Measurements from ENCODE around the gene ACER3. TPM values are rescaled to one million over a fixed set of nuclear protein-coding genes. Genes with fewer than 3 reads are reported as not detected.
"Not testable (repeated sequence)": the region's sequence is repeated elsewhere in the genome, so short reads cannot be mapped to it uniquely, and the experiment has no call there.

ACER3 gene
- total RNA-seq, 2 experiments from 2014 or later, result 10.4 to 13.2 TPM

DNA sequence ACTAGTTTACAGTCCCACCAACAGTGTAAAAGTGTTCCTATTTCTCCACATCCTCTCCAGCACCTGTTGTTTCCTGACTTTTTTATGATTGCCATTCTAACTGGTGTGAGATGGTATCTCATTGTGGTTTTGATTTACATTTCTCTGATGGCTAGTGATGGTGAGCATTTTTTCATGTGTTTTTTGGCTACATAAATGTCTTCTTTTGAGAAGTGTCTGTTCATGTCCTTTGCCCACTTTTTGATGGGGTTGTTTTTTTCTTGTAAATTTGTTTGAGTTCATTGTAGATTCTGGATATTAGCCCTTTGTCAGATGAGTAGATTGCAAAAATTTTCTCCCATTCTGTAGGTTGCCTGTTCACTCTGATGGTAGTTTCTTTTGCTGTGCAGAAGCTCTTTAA is 33.7 kb upstream of the ACER3 start:
- H3K4me3 Mint-ChIP-seq; H3K36me3 Mint-ChIP-seq; POLR2A ChIA-PET; DNase-seq; ATAC-seq (ENCODE audit: low read depth); H3K27ac Mint-ChIP-seq: not testable (repeated sequence)
- Mint-ChIP-seq H3K9me3 (peaks cover 11% of the 10 kb centered on the region), H3K27me3 (peaks cover 17% of the 10 kb centered on the region), H3K4me1 (peaks cover 26% of the 10 kb centered on the region)

DNA sequence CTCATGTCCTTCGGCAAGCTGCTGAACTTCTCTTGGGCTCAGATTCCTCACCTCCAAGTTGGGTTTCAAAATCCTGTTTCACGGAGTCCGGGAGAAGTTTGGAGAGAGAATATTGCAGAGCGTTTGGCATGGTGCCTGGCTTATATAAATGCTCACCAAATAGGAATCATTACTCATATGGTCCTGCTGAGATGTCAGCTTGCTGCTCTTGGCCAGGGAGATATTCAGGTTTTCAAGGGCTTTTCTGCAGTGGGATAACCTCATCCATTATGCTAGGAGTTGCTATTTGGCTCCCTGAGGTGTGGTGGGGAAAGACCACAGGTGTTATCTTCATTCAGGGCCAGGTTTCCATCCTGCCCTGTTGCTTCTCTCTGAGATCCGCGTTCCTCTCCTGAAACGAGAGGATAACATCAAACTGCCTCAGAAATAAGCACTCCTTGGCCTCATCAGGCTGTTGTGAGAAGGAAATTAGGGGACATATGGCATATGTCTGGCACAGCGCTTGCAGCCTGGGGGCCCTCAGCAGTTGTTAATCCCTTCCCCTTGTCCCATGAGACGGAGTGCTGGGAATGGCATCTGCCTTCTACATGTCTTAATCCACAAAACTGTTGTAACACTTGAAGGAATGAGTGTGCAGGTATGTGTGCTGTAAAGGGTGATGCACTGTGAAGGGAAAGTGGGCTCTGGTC is 29.9 kb upstream of the ACER3 start:
- Mint-ChIP-seq H3K4me1 (peaks cover 4% of the 10 kb centered on the region), H3K4me3 (no peak overlapping the region), H3K27ac (no peak overlapping the region), H3K9me3 (peaks cover 3% of the 10 kb centered on the region), H3K36me3 (peaks cover 3% of the 10 kb centered on the region), H3K27me3 (peaks cover 16% of the 10 kb centered on the region)
- ATAC-seq (ENCODE audit: low read depth) (no peak), DNase-seq (no peak)
- POLR2A ChIA-PET, result no interaction called here

DNA sequence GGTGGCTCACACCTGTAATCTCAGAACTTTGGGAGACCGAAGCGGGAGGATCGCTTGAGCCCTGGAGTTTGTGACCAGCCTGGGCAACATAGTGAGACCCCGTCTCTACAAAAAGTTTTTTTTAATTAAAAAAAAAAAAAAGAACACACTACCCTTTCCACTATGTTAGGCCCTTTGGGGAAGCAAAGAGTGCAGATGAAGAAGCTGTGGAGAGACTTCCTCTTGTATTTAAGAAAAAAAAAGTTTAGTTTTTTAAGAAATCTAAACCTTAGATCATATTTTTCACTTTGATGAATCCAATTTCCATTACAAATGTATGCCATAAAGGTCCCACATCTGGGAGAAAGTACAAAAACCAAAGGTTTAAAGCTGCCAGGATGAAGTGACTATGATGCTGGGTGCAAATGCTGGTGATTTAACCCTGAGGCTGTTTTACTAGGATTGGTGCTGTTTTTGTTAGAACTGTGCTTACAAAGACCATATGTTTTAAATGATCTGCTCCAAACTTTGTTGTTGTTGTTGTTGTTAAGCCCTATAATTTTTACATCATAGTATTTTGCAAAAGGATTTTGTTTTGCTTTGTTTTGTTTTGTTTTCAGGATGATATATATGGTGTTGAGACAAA is 28.9 kb upstream of the ACER3 start:
- Mint-ChIP-seq H3K27me3 (peaks cover 16% of the 10 kb centered on the region), H3K36me3 (no peaks in the 10 kb centered on the region), H3K9me3 (no peaks in the 10 kb centered on the region), H3K27ac (no peak overlapping the region), H3K4me1 (no peaks in the 10 kb centered on the region), H3K4me3 (no peak overlapping the region)
- POLR2A ChIA-PET, result interaction anchor here (0.7 kb wide), 1 partner anchor 34 kb away, joined by 3 read pairs; no protein-coding TSS in a partner anchor
- DNase-seq, result no peak
- ATAC-seq (ENCODE audit: low read depth), result no peak

DNA sequence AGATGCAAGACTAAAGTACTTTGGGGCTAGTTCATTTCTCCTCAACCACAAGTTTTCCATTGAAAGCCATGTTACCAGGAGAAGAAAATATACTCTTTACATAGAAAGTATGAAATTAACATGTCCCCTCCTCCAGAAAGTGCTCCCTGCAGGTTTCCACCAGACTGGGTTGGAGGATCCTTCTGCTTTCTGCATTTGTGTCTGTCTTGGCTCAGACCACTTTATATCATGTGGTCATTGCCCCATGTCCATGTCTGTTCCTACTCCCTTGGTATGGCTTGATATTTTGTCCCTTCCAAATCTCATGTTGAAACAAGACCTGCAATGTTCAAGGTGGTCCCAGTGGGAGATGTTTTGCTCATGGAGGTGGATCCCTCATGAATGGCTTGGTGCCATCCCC is 28.4 kb upstream of the ACER3 start:
- POLR2A ChIA-PET, result no interaction called here

DNA sequence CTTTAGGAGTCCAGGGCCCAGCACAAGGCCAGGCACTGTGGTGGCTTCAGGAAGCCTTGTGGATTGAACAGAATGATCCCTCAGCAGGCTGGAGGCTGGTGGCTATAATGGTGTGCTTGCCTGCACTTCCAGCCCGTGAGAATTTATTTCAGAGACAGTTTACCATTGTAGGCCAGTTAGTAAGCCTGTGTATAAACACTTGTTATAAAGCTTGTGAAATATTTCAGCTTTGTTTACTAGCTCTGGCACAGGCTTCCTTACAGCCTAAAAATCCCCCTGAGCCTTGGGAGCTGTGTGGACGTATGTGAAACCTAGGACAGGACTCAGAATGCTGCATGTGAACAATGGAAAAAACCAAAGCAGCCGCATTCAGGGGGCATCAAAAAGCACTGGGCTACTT is 26.6 kb upstream of the ACER3 start:
- no peaks in the 10 kb centered on the region for H3K4me1 Mint-ChIP-seq
- ATAC-seq (ENCODE audit: low read depth) (no peak), DNase-seq (no peak)
- H3K36me3 Mint-ChIP-seq, result no peaks in the 10 kb centered on the region
- POLR2A ChIA-PET, result no interaction called here
- H3K9me3 Mint-ChIP-seq, result no peaks in the 10 kb centered on the region
- H3K27me3 Mint-ChIP-seq, result peaks cover 30% of the 10 kb centered on the region
- no peak overlapping the region for H3K4me3 Mint-ChIP-seq
- H3K27ac Mint-ChIP-seq, result no peak overlapping the region

More for the DNA sequence above, 28.4 kb upstream of the ACER3 start:
- H3K27ac Mint-ChIP-seq, result no peak overlapping the region
- DNase-seq, result no peak
- no peaks in the 10 kb centered on the region for H3K9me3 Mint-ChIP-seq
- H3K4me1 Mint-ChIP-seq, result no peaks in the 10 kb centered on the region
- H3K27me3 Mint-ChIP-seq, result peaks cover 16% of the 10 kb centered on the region
- H3K4me3 Mint-ChIP-seq, result no peak overlapping the region
- no peak for ATAC-seq (ENCODE audit: low read depth)
- no peaks in the 10 kb centered on the region for H3K36me3 Mint-ChIP-seq

DNA sequence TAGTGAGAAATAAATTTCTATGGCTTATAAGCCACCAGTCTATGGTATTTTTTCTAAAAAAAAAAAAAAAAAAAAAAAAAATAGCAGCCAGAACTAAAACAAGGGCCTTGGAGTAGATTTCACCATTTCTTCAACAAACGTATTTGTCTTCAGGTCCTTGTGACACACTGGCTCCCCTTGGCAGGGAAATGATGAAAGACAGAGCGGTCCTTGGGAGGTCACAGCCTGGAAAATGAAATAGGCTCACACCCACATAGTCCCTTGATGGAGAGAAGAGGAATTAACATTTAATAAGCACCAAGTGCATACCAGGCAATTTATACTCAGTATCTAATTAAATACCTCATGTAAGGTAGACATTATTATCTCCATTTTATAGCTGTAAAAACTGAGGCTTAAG is 25.7 kb upstream of the ACER3 start:
- Mint-ChIP-seq H3K4me3 (no peak overlapping the region), H3K27me3 (peaks cover 33% of the 10 kb centered on the region), H3K36me3 (no peaks in the 10 kb centered on the region), H3K27ac (no peak overlapping the region), H3K4me1 (no peaks in the 10 kb centered on the region), H3K9me3 (no peaks in the 10 kb centered on the region)
- DNase-seq (no peak), ATAC-seq (ENCODE audit: low read depth) (no peak)
- POLR2A ChIA-PET, result no interaction called here

DNA sequence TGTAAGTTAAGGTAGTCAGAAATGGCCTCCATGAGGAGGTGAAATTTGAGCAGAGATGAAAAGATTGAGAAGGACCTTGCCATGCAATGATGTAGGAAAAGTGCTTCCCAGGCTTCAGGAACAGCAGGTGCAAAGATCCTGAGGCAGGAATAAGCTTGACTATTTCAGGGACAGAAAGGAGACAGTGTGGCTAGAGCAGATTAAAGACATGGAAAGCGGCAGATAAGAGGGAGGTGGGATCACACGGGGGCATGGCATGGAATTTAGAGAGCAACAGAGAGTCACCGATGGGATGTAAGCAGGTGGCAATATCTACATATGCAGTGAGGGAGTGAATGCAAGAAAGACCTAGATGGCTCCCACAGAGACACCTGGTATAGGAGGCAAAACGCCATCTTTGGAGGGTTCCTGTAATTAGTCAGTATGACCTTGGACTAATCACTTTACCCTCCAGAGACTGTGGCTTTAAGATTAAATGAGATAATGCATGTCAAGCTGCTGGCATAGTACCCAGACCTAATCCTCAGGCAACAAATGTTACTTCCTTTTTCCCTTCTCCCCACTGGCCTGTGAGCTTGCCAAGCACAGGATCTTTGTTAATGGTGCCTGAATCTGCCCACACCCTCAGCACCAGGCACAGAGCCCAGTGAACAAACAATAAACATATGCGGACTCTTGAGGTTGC is 24.6 kb upstream of the ACER3 start:
- Mint-ChIP-seq H3K27me3 (peaks cover 38% of the 10 kb centered on the region), H3K4me1 (no peaks in the 10 kb centered on the region), H3K4me3 (no peak overlapping the region), H3K27ac (no peak overlapping the region), H3K36me3 (no peaks in the 10 kb centered on the region), H3K9me3 (no peaks in the 10 kb centered on the region)
- DNase-seq (no peak), ATAC-seq (ENCODE audit: low read depth) (no peak)
- POLR2A ChIA-PET, result no interaction called here

DNA sequence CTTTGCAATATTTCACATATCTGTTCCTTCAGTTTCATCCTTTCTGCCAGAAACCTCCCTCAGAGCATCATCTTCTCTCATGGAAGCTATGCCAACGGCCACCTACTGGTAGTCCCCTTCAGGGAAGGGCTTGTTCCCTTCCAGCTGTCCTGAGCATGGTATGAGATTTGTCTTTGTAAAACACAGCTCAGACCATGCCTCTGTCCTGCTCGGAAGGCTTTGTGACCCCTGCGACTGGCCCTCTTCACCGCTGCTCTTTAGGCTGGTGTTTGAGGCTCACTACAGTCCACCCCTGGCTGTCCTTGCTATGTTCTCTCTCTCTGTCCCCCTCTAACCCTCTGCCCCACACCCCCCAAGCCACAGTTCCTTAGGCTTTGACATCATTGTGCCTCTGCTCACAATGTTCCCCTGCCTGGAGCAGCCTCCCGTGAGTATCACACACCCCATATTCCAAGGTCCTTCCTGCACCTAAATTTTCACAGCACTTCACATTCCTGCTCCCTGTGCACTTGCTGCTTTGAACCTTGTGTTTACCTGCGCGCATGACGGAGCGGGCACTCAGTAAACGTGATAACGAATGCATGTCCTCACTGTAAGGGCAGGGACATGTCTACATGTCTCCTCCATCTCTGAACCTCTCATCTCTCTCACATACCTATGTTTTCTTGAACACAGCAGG is 24.0 kb upstream of the ACER3 start:
- DNase-seq, result no peak
- Mint-ChIP-seq H3K27ac (no peak overlapping the region), H3K4me1 (no peaks in the 10 kb centered on the region), H3K4me3 (no peak overlapping the region), H3K9me3 (no peaks in the 10 kb centered on the region), H3K36me3 (no peaks in the 10 kb centered on the region), H3K27me3 (peaks cover 38% of the 10 kb centered on the region)
- no peak for ATAC-seq (ENCODE audit: low read depth)
- POLR2A ChIA-PET, result no interaction called here

DNA sequence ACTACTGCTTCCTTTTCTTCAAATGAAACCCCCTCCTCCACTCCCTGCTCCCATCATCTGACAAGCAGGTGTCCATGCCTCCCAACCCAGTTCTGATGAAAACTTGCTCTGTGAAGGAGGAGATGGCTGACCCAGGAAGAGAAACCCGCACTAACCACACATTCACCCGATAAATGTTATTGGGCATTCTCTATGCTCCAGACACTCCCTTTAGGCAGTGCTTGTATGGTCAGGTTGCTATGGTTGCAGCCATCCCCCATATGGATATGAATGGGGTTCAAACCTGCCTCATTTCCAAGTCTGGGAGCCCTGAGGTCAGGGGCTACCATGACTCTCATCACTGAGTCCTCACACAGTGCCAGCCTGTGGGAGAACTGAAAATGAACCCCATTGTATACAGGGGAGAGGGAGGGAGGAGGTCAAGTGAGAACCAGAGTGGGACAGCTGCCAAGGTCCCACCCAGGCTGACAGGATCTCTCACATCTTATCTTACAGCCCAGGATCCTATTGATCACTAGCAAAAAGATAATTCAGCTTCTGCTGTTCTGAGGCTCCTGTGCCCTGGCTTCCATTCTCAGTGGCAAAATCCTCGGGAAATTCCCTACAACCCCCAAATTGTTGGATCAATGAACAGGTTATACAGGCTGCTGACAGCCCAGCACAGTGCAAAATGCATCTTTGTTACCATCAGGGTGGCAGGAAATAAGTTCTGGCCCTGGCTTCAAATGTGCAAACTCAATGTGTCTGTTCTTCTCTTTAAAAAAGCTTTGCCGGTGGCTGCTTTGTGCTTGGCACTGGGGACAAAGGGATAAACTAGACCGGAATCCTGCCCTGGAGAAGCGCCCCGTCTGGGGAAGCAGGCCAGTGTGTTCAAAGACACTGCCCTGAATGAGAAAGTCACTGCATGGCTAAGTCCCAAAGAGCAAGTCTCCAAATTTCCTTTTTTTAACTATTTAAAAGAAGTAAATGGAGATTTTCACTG is 22.7 kb upstream of the ACER3 start:
- ATAC-seq (ENCODE audit: low read depth), result no peak
- H3K4me3 Mint-ChIP-seq, result no peak overlapping the region
- H3K27me3 Mint-ChIP-seq, result peaks cover 42% of the 10 kb centered on the region
- no peaks in the 10 kb centered on the region for H3K4me1 Mint-ChIP-seq
- no peaks in the 10 kb centered on the region for H3K9me3 Mint-ChIP-seq
- H3K36me3 Mint-ChIP-seq, result no peaks in the 10 kb centered on the region
- H3K27ac Mint-ChIP-seq, result no peak overlapping the region
- no peak for DNase-seq
- POLR2A ChIA-PET, result no interaction called here

DNA sequence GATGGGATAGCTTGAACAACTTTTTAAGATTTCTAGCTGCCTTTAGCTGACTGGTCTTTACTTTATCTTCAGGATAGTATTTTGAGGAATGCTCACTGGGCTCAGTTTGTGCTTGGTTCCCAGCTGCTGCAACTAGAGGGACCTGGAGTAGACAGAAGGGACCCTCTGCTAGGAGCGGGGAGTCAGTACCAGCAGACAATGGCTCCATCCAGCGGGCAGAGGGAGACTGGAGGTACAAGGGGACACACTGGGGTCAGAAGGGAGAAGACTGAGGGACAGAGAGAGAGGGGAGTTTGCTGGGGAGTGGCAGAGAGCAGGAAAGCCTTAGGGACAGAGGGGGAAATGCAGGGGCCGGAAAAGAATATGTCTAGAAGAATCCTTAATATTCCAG is 22.0 kb upstream of the ACER3 start:
- DNase-seq, result no peak
- peaks cover 1% of the 10 kb centered on the region for H3K9me3 Mint-ChIP-seq
- H3K27ac Mint-ChIP-seq, result no peak overlapping the region
- no peaks in the 10 kb centered on the region for H3K4me1 Mint-ChIP-seq
- no peak overlapping the region for H3K4me3 Mint-ChIP-seq
- ATAC-seq (ENCODE audit: low read depth), result no peak
- no peaks in the 10 kb centered on the region for H3K36me3 Mint-ChIP-seq
- H3K27me3 Mint-ChIP-seq, result peaks cover 42% of the 10 kb centered on the region
- POLR2A ChIA-PET, result no interaction called here

DNA sequence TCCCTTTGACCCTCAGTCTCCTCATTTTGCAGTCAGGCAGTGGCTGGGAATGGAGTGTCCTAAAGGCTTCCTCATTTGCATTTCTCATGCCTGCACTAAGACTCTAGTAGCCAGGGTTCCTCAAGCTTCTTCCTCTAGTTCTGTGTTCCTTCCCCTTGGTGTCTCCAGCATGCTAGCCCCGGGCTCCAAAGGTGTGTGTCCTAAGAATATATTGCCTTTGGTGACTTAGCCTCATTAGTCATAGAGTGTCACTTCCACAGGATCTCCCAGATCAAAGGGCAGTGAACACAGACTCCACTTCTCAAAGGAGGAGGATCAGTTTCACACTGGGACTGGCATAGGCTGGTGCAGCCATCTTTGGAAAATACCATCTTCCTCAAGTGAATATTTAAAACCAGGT is 21.4 kb upstream of the ACER3 start:
- H3K36me3 Mint-ChIP-seq, result no peaks in the 10 kb centered on the region
- POLR2A ChIA-PET, result no interaction called here

DNA sequence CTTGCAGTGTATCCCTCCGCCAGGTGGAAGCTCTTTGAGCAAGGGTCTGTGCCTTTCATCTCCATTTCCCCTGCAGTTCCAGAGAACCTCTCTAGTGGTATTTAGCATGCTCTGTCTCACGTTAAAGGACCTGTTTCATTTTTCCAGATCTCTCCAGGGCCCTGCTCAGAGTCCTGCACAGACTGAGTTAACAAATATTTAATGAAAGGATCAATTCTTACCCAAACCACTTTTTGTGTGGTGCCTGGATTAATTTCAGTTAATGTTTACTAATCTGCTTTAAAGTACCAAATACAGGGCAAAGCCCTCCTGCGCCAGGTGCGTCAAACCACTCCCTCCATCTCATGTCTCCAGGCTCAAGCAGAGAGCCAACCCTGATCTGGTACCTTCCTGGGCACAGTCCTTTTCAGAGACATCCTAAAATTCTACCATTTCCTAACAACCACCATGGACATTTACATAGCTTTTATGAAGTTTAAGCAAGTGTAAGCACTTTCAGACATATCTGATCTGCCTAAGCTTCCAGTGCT is 18.7 kb upstream of the ACER3 start:
- POLR2A ChIA-PET, result no interaction called here
- Mint-ChIP-seq H3K27me3 (peaks cover 48% of the 10 kb centered on the region), H3K36me3 (no peaks in the 10 kb centered on the region), H3K9me3 (peaks cover 1% of the 10 kb centered on the region), H3K27ac (no peak overlapping the region), H3K4me1 (no peaks in the 10 kb centered on the region), H3K4me3 (no peak overlapping the region)
- no peak for ATAC-seq (ENCODE audit: low read depth)
- no peak for DNase-seq

More for the DNA sequence above, 21.4 kb upstream of the ACER3 start:
- Mint-ChIP-seq H3K27ac (no peak overlapping the region), H3K27me3 (peaks cover 42% of the 10 kb centered on the region), H3K4me3 (no peak overlapping the region), H3K4me1 (no peaks in the 10 kb centered on the region), H3K9me3 (peaks cover 1% of the 10 kb centered on the region)
- DNase-seq (no peak), ATAC-seq (ENCODE audit: low read depth) (no peak)

DNA sequence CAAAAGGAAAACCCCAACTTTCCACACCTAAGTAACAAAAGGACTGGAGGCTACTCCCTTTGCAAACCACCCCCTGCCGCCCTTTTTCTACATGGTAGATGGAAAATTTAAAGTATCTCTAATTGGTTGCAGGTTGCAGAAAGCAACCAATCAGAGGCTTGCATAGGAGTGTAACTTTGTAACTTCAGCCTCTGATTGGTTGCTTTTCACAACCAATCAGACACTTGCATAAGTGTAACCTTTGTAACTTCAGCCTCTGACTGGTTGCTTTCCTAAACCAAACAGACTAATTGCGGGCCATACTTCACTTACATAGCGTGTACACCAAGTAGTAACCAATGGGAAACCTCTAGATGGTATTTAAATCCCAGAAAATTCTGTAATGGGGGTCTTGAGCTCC is 16.8 kb upstream of the ACER3 start:
- H3K4me3 Mint-ChIP-seq, result no peak overlapping the region
- no peaks in the 10 kb centered on the region for H3K36me3 Mint-ChIP-seq
- peaks cover 1% of the 10 kb centered on the region for H3K9me3 Mint-ChIP-seq
- peaks cover 47% of the 10 kb centered on the region for H3K27me3 Mint-ChIP-seq
- no peaks in the 10 kb centered on the region for H3K4me1 Mint-ChIP-seq
- H3K27ac Mint-ChIP-seq, result no peak overlapping the region
- POLR2A ChIA-PET, result no interaction called here
- ATAC-seq (ENCODE audit: low read depth) (no peak), DNase-seq (no peak)

All from activated naive CD8-positive, alpha-beta T cell treated with anti-CD3 and anti-CD28 coated beads, Interleukin-2, amount 10 ng/mL, durations not matched to agents 7 days and 5 days (primary cell).